ENCODE measurements around the gene ADARB2.

Gene ADARB2

DNA sequence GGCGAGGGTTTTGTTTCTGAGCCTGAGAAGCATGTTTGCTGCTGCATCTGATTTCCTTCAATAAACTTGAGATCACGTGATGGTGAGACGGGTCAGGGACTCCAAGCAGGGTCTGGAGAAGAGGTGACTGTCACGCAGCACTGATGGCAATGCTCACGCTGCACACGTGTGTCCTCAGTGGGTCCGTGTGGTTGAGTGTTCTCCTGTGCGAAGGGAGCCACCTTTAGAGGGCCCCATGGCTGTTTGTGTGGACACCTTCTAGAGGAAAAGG, 580.8 kb downstream of the ADARB2 start:
- DNase-seq = no peak

GRCh38 chr10:1155791-1156615, 581.3 kb downstream of the ADARB2 start:
- no peak for DNase-seq

- DNase-seq = no peak
These were observed 582.6 kb downstream of the ADARB2 start for GRCh38 chr10:1154531-1155295.

DNA sequence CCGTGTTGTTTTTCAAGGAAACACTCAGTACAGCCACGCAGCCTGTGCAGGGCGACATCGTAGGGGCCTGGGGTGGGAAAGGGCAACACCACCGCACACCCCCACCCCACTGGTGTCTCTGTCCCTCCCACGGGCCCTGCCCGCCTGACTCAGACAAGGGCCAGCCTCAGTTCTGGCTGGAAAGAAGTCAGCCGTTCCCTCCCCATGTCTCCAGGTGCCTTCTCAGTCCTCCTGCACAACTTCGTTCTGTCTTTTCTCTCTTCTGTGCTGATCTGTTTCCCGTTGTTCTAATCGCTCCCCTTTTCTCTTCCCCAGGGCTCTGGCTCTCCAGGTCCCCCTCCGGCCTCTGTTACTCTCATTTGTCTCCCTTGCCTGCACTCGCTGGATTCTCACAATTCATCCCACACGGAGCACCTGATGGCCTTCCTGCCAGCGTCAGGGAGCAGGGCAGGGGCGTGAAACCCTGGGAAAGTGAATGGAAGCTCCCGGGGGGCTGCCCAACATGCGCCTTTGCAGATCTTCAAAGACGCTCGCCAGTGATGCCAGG, 583.4 kb downstream of the ADARB2 start:
- DNase-seq = no peak

DNA sequence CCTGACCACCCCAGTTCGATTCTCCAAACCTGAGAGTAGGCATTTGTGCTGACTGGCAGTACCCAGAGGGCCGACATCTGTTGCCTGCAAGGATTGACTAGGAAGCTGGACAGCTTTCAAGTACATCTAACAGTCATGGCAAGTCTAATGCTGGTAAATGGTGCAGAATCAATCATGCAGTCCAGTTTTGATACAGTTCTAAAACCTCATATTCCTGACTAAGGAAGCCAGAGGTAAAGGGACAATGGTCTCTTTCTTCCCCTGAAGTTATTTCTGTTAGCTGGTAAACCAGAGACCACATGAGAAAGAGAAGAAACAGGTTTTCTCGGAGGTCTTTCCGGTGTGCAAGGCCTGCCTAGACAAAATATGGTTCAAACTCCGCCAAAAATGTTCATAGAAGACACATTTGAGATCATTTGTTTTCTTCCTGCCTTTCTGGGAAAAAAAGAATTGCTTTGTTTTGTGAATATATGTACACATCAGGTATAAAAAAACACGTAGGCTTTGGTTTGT, 584.0 kb downstream of the ADARB2 start:
- DNase-seq = no peak

DNA sequence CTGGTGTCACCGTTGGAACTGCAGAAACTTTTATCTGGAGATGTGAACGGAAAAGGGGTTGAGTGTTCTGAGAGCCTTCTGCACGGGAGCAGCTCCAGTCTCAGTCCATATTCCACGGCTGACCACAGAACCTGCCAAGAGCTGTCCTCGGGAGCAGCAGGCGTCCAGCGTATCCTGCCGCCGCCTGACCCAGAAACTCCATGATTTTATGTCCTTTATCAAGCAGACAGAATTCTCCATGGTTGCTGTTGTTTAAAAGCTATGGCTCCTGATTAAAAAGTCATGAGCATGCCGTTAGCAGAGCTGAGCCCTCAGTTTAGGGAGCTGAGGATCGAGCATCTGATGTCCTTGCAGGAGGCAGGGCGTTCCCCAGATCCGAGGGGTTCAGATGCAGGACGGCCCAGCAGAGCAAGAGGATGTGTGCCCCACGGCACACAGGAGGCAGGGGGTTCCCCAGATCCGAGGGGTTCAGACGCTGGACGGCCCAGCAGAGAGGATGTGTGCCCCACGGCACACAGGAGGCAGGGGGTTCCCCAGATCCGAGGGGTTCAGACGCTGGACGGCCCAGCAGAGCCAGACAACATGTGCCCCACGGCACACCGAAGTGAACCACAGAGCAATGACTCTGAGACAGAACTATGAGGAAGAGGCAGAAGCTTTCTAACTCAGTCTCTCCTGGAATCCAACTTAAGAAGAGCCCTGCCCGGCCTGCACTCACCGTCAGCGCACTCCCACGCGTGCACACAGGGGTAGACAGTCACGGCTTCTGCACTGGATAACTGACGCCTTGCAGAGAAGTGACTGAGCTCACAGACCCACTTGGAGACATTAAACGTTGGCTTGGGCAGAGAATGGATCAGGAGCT, 584.7 kb downstream of the ADARB2 start:
- DNase-seq = no peak

- DNase-seq = no peak
These were observed 586.0 kb downstream of the ADARB2 start for GRCh38 chr10:1151076-1152033.

DNA sequence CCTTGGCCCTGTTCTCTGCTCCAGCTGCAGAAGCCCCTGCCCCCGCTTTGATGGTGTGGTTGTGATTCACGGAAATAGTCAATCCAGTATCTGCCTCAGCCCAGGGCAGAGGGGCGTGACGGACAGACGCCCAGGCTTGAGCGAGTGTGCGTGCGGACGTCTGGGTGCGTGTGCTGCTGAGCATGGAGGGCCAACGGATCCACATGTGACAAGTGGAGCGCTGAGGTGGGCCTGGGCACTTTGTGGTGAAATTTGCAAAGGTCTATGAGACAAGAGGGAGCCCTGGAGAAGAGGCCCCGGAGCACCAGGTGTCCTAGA, 586.7 kb downstream of the ADARB2 start:
- no peak for DNase-seq

- DNase-seq = no peak
These were observed 587.3 kb downstream of the ADARB2 start for GRCh38 chr10:1149793-1150637.

DNA sequence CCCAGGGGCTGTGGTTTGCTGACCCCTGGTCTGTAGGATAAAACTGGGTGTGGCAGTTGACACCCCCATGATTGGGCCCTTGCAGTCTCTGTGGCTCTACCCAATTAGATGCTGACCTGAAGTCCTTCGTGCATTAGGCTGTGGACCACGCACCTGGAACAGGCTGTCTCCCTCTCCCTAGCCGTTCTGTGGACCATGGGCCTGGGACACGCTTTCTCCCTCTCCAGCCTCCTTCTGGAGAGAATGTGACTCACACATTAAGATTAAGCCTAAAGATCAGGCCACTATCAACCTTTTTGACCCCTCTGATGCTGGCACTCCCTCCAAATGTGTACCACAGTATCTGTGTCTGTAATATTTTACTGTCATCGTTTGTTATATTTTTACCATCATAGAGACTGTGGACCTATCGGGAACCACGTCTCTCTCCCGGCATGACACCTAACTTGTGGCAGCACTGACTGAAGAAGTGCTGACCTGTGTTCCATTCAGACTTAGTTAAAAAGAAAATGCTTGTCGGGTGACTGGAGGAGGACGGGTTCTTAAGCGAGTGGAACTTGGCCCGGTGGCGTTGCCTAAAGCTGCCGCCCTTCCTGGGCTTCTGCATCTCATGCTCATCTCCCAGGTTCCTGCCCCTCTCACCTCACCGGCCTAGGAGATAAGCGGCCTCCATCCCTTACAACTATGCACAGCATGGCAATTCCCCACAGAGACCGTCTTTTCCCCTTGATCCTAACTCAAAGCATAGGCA, 588.3 kb downstream of the ADARB2 start:
- DNase-seq = no peak

- no peak for DNase-seq
These were observed 589.5 kb downstream of the ADARB2 start for GRCh38 chr10:1147810-1148209.

GRCh38 chr10:1142596-1142995, 594.7 kb downstream of the ADARB2 start:
- no peak for DNase-seq

- DNase-seq = no peak
These were observed 595.6 kb downstream of the ADARB2 start for GRCh38 chr10:1141701-1142100.

GRCh38 chr10:1141261-1141660, 596.1 kb downstream of the ADARB2 start:
- DNase-seq = no peak

GRCh38 chr10:1138529-1138928, 598.8 kb downstream of the ADARB2 start:
- DNase-seq = no peak

- no peak for DNase-seq
These were observed 599.7 kb downstream of the ADARB2 start for GRCh38 chr10:1137499-1138163.

DNA sequence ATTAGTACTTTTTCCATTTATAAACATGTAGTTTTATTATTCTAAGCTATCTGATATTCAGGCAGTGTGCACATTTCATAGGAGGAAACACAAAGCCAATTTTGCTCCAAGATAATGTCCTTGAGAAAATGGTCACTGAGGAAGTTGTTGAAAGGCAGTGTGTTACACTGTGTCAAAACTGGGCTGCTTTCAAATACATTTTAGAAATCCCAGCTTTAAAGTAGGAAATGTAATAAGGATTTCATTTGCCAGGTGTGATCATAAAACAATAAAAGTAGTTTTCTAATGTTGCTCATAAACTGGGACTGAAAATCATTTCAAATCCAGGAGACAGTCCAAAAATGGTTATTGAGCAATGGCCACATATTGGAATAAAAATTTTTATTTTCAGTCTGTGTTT, 601.1 kb downstream of the ADARB2 start:
- DNase-seq = no peak

DNA sequence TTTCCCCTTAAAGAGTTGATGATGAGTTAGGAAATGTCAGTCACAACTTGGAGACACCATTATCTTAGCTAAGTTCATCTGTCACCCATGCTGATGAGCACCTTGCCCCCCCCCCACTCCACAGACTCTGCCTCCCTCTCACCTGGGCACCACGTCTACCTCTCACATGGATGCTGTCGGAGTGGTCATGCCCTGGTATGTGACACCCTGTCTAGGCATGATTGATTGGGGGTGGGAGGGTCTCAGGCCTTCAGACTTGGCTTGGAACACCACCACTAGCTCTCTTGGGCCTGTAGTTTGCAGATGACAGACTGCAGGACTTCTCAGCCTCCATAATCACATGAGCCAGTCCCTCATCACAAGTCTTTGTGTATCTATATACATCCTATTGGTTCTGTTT, 603.2 kb downstream of the ADARB2 start:
- DNase-seq = no peak

DNA sequence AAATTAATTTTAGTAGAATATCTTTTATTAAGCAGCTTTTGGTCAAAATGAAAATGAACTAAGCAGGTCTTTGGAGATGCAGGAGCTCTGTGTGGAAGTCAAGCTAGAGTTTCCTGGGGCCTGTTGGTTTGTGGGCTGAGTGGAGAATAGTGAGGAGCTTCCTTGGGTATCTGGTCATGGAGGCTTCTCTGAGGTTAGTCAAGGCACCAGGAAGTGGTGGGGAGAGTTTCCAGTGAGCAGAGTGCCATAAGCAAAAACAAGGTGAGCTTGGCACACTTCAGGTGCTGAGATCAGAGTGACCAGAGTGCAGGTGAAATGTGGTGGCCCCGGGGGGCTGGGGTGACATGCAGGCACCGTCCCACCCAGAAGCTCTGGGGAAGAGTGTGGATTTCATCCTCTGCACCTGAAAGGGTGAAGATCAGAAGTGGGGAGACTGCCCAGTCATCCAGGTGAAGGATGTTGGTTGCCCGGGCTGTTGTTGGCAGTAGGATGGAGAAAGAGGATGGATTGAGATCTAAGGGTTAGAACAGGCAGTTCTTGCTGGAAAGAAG, 603.8 kb downstream of the ADARB2 start:
- DNase-seq = no peak

All from suppressor macrophage treated with lipopolysaccharide for 4 hours (primary cell).